K562 (cell line): ENCODE data around the gene DYNC1H1. TPM values are rescaled to one million over a fixed set of nuclear protein-coding genes. Genes with fewer than 3 reads are reported as not detected.

Source experiments
- ATAC-seq: fragments of 200-7000 bp; cut with Tn5 transposase; 3 replicates; pipeline ENCODE4 v1.9.1; 2020; ENCODE audit warnings: moderate library complexity
- BruUV-seq: library from RNA; stranded (reverse); fragments of 400-500 nt; replicated peaks from 2 replicates; lab custom pipeline; 2021; lab: Mats Ljungman, UMichigan
- CTCF ChIA-PET: fragments of 300-600 bp; formaldehyde crosslinking; extraction: SDS; loops from one replicate; lab custom pipeline; 2021; ENCODE audit warnings: low intra/inter-chr PET ratio; lab: Yijun Ruan, JAX
- POLR2A ChIA-PET: fragments of 300-600, 350-650 bp; sonication (Branson Sonifier 250); formaldehyde crosslinking; extraction: SDS; loops from one replicate; lab custom pipeline; 2021; ENCODE audit warnings: antibody characterized with exemption, inconsistent platforms; lab: Yijun Ruan, JAX
- DNase-seq, 4 experiments: peaks; one replicate each; pipeline versions ENCODE4 v3.0.0 to v3.0.0-alpha.2; 2011 to 2018; ENCODE audit warnings: low spot score in 3 of 4, mixed read lengths in 3 of 4; ENCODE audit errors: extremely low read depth in 1 of 4
- FAIRE-seq: peaks from 2 replicates; lab custom pipeline; 2011; peaks lifted over from hg19 to GRCh38; lab: Jason Lieb, UNC
- H2AFZ ChIP-seq: 2 replicates; pipeline ENCODE4 v1.6.0; 2011; ENCODE audit warnings: low read depth, low read length, control low read depth, inconsistent platforms
- H3K27ac ChIP-seq: fragments of 200-600 bp; 3 replicates; pipeline ENCODE4 v1.8.0; 2011; ENCODE audit warnings: low read depth, mild to moderate bottlenecking, control low read depth, inconsistent platforms, low read length, moderate library complexity, mixed read lengths; ENCODE audit errors: extremely low read depth
- H3K27me3 ChIP-seq, 2 experiments: fragments of 300-600 bp in 1 of 2; 2 replicates in 1 of 2; 3 replicates in 1 of 2; pipeline versions ENCODE4 v1.6.0 to v1.8.0; 2011; ENCODE audit warnings: inconsistent platforms in 2 of 2, low read length in 2 of 2, mild to moderate bottlenecking in 1 of 2, mixed read lengths in 1 of 2, moderate library complexity in 1 of 2; ENCODE audit not compliant: control insufficient read depth in 2 of 2, insufficient read depth in 2 of 2
- H3K36me3 ChIP-seq: fragments of 300-600 bp; 3 replicates; pipeline ENCODE4 v1.8.0; 2011; ENCODE audit warnings: mild to moderate bottlenecking, low read length, inconsistent platforms; ENCODE audit not compliant: control insufficient read depth, insufficient read depth
- H3K4me1 ChIP-seq, 2 experiments: fragments of 200-600 bp in 1 of 2; replicated peaks in 1 of 2; 2 replicates in 1 of 2; 3 replicates in 1 of 2; pipeline versions ENCODE4 v1.5.1 to v1.8.0; 2011; ENCODE audit warnings: inconsistent platforms in 2 of 2, low read length in 2 of 2, mild to moderate bottlenecking in 1 of 2, mixed read lengths in 1 of 2, moderate library complexity in 1 of 2; ENCODE audit not compliant: control insufficient read depth in 2 of 2, insufficient read depth in 2 of 2
- H3K4me2 ChIP-seq: 2 replicates; pipeline ENCODE4 v1.6.1; 2011; ENCODE audit warnings: low read length, control low read depth, inconsistent platforms, mixed read lengths; ENCODE audit not compliant: insufficient read depth
- H3K4me3 ChIP-seq: fragments of 200-600 bp; sonication (generic), shearing (Covaris generic); 2 replicates; pipeline ENCODE4 v1.5.1; 2016; ENCODE audit warnings: control low read depth, inconsistent platforms
- H3K79me2 ChIP-seq: fragments of 200-600 bp; 3 replicates; pipeline ENCODE4 v1.8.0; 2011; ENCODE audit warnings: low read length, inconsistent platforms; ENCODE audit not compliant: control insufficient read depth, insufficient read depth
- H3K9ac ChIP-seq, 2 experiments: 2 replicates each; pipeline versions ENCODE4 v1.6.0 to v1.6.1; 2011; ENCODE audit warnings: low read depth in 2 of 2, low read length in 2 of 2, control low read depth in 1 of 2, inconsistent platforms in 1 of 2, mild to moderate bottlenecking in 1 of 2, mixed read lengths in 1 of 2; ENCODE audit not compliant: insufficient read depth in 1 of 2
- H3K9me1 ChIP-seq: one replicate; pipeline ENCODE4 v1.6.0; 2011; ENCODE audit warnings: inconsistent platforms, mild to moderate bottlenecking, low read length, moderate library complexity; ENCODE audit not compliant: control insufficient read depth, insufficient read depth
- H3K9me3 ChIP-seq: replicated peaks from 2 replicates; pipeline ENCODE4 v1.5.1; 2011; ENCODE audit warnings: low read depth, low read length, inconsistent platforms; ENCODE audit not compliant: control insufficient read depth, insufficient read depth
- H4K20me1 ChIP-seq: replicated peaks from 2 replicates; pipeline ENCODE4 v1.6.1; 2011; ENCODE audit warnings: low read length, inconsistent platforms, mixed read lengths; ENCODE audit not compliant: control insufficient read depth, insufficient read depth
- ATF7 ChIP-seq: fragments of 450-650 bp; IDR thresholded peaks from 2 replicates; pipeline ENCODE4 v1.7.1; 2014; ENCODE audit warnings: mild to moderate bottlenecking, moderate library complexity
- CC2D1A ChIP-seq: fragments of 450-650 bp; IDR thresholded peaks from 2 replicates; pipeline ENCODE4 v1.6.1; 2017; ENCODE audit warnings: mild to moderate bottlenecking
- EWSR1 ChIP-seq: fragments of 450-650 bp; IDR thresholded peaks from 2 replicates; pipeline ENCODE4 v1.6.1; 2018; ENCODE audit warnings: borderline replicate concordance, mild to moderate bottlenecking, low read depth, moderate library complexity; ENCODE audit not compliant: partially characterized antibody
- HEY1 ChIP-seq: fragments of 250-450 bp; sonication (Bioruptor Pico); IDR thresholded peaks from 2 replicates; pipeline ENCODE4 v1.5.0; 2020; ENCODE audit warnings: mild to moderate bottlenecking, moderate library complexity, borderline replicate concordance
- HMG20B ChIP-seq: fragments of 250-450 bp; sonication (Bioruptor Pico); IDR thresholded peaks from 2 replicates; pipeline ENCODE4 v1.5.0; 2021; ENCODE audit warnings: mild to moderate bottlenecking
- KDM4B ChIP-seq, 2 experiments: fragments of 450-650 bp in 1 of 2; sonication (generic) in 1 of 2; IDR thresholded peaks; 2 replicates each; pipeline ENCODE4 v1.6.1; 2016 to 2017; ENCODE audit warnings: borderline replicate concordance in 2 of 2, antibody characterized with exemption in 1 of 2, low read depth in 1 of 2, mild to moderate bottlenecking in 1 of 2
- POLR3A ChIP-seq: IDR thresholded peaks from 2 replicates; pipeline ENCODE4 v1.6.1; 2011; ENCODE audit warnings: borderline replicate concordance, mild to moderate bottlenecking, moderate library complexity; ENCODE audit not compliant: insufficient read length, insufficient read depth; ENCODE audit errors: extremely low read depth
- SAP30 ChIP-seq: fragments of 200-600 bp; sonication (generic); IDR thresholded peaks from 2 replicates; pipeline ENCODE4 v1.6.1; 2012; ENCODE audit warnings: borderline replicate concordance, low read depth, mild to moderate bottlenecking, moderate library complexity, low read length, control low read depth, inconsistent platforms; ENCODE audit not compliant: insufficient read depth, poor library complexity, severe bottlenecking
- STAT5B ChIP-seq: fragments of 250-450 bp; sonication (Bioruptor Pico); IDR thresholded peaks from 2 replicates; pipeline ENCODE4 v1.8.0; 2021; ENCODE audit warnings: mild to moderate bottlenecking, inconsistent platforms
- ZNF717 ChIP-seq: fragments of 250-450 bp; sonication (Bioruptor Pico); IDR thresholded peaks from 2 replicates; pipeline ENCODE4 v1.5.0; 2021
- WGBS: fragments of 100-300 bp; shearing (Covaris generic); methylation state at CpG from one replicate; pipeline ENCODE4 v1.1.6; 2016; ENCODE audit warnings: low coverage, mixed read lengths; ENCODE audit not compliant: insufficient coverage; ENCODE audit errors: missing lambda C conversion rate; 5-methylcytosine and 5-hydroxymethylcytosine counted together
- in situ Hi-C: fragments of 300-500 bp; cut with MboI; formaldehyde crosslinking; loops from 4 replicates; pipeline ENCODE4 v1.15.0; 2018; ENCODE audit warnings: inconsistent platforms, mixed read lengths
- intact Hi-C: fragments of 100-400 bp; cut with micrococcal nuclease; formaldehyde crosslinking; loops from 2 replicates; pipeline ENCODE4 v1.14.2; 2022
- polyA plus RNA-seq, 8 experiments: library from polyadenylated mRNA; depleted of rRNA in 4 of 8; stranded (reverse) in 5 of 8; unstranded in 3 of 8; fragments of >200 nt; fragmentation: Nextera tagmentation in 2 of 8; fragmentation: Illumina TruSeq in 1 of 8; extraction: Ambion mirVana in 2 of 8; extraction: Trizol in 1 of 8; gene quantifications; 2 replicates each; pipeline versions ENCODE4 v1.2.1 to v1.2.3, GENCODE V29; 2011 to 2014; ENCODE audit warnings: inconsistent platforms in 1 of 8, missing spikeins in 1 of 8
- total RNA-seq, 7 experiments: library from RNA; depleted of rRNA in 6 of 7; stranded (reverse); fragments of >200 nt in 6 of 7; fragmentation: Illumina TruSeq in 2 of 7; extraction: Trizol in 2 of 7; gene quantifications; 2 replicates each; pipeline versions ENCODE4 v1.2.1 to v1.2.3, GENCODE V29; 2011 to 2021; ENCODE audit warnings: low replicate concordance in 1 of 7
- TF ChIP-seq, protein P1 (sequence below): fragments of 450-650 bp; formaldehyde crosslinking; IDR thresholded peaks from 2 replicates; pipeline ENCODE4 v1.4.0; 2022; ENCODE audit warnings: missing genetic modification characterization
- TF ChIP-seq, protein P2 (sequence below): fragments of 450-650 bp; IDR thresholded peaks from one replicate; pipeline ENCODE4 v1.6.1; 2018; ENCODE audit warnings: mild to moderate bottlenecking, moderate library complexity; ENCODE audit not compliant: partially characterized antibody

DYNC1H1 gene
- total and polyA plus RNA-seq, 9 of the 15 experiments (the other 6 are each of a cell fraction or from before 2014, with no cell fraction given): 31.9 to 335 (median 115) TPM

DNA sequence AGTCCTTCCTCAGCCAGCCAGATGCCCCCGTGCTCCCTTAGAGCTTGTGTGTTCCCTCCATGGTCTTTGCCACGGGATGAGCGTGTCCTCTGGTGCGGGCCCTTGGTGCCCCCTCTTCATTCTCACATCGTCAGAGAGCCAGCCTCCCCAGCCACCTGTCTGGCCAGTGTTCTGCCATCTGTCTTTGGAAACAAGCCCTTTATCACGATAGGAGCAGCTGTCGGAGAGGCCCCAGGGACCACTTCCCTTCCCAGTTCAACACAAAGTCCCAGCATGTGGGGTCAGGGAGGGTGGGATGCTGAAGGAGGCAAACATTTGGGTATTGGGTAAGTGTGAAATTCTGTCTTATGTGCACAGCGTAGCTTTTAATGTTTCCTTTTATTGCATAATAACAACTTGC, 44.5 kb downstream of the DYNC1H1 start:
- Histone ChIP-seq H3K4me2 (no peak overlapping the region), H3K9me1 (no peaks in the 10 kb centered on the region), H3K4me3 (no peak overlapping the region), H3K36me3 (peaks cover 94% of the 10 kb centered on the region), H3K27me3 (no peaks in the 10 kb centered on the region), H4K20me1 (no peaks in the 10 kb centered on the region), H3K79me2 (no peaks in the 10 kb centered on the region), H3K9ac (no peak overlapping the region), H2AFZ (no peak overlapping the region), H3K27ac (no peak overlapping the region), H3K9me3 (no peaks in the 10 kb centered on the region), H3K4me1 (no peaks in the 10 kb centered on the region)
- in situ Hi-C loops (no loop called here), intact Hi-C loops (no loop called here)
- ChIA-PET CTCF (no interaction called here), POLR2A (interaction anchor here (0.7 kb wide), 1 partner anchor 16 kb away, joined by 4 read pairs; no protein-coding TSS in a partner anchor)
- WGBS: 93% methylated on average over 8 of the region's 8 CpGs
- FAIRE-seq (no peak), DNase-seq (no peak), ATAC-seq (no peak)
- BruUV-seq: no TSS peak
- TF ChIP-seq HEY1 (CRISPR knock-in tag) (no peak), ZNF717 (CRISPR knock-in tag) (no peak), POLR3A (no peak), HMG20B (CRISPR knock-in tag) (no peak), EWSR1 (no peak), STAT5B (CRISPR knock-in tag) (no peak), ATF7 (no peak), CC2D1A (no peak), KDM4B (IDR thresholded peaks at IDR 0.05; ENCODE audit: borderline replicate concordance in 2 of 2, low read depth in 1 of 2) (no peak), SAP30 (no peak)
- TF ChIP-seq, protein P1, sequence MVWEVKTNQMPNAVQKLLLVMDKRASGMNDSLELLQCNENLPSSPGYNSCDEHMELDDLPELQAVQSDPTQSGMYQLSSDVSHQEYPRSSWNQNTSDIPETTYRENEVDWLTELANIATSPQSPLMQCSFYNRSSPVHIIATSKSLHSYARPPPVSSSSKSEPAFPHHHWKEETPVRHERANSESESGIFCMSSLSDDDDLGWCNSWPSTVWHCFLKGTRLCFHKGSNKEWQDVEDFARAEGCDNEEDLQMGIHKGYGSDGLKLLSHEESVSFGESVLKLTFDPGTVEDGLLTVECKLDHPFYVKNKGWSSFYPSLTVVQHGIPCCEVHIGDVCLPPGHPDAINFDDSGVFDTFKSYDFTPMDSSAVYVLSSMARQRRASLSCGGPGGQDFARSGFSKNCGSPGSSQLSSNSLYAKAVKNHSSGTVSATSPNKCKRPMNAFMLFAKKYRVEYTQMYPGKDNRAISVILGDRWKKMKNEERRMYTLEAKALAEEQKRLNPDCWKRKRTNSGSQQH: no peak
- TF ChIP-seq, protein P2, sequence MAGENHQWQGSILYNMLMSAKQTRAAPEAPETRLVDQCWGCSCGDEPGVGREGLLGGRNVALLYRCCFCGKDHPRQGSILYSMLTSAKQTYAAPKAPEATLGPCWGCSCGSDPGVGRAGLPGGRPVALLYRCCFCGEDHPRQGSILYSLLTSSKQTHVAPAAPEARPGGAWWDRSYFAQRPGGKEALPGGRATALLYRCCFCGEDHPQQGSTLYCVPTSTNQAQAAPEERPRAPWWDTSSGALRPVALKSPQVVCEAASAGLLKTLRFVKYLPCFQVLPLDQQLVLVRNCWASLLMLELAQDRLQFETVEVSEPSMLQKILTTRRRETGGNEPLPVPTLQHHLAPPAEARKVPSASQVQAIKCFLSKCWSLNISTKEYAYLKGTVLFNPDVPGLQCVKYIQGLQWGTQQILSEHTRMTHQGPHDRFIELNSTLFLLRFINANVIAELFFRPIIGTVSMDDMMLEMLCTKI: no peak
